ENCODE data around the gene NSD2. TPM values are rescaled to one million over a fixed set of nuclear protein-coding genes. Genes with fewer than 3 reads are reported as not detected.

Gene NSD2
- total RNA-seq, 4 donors from 2014 or later, result 56.0 to 255 (median 98.9) TPM

DNA sequence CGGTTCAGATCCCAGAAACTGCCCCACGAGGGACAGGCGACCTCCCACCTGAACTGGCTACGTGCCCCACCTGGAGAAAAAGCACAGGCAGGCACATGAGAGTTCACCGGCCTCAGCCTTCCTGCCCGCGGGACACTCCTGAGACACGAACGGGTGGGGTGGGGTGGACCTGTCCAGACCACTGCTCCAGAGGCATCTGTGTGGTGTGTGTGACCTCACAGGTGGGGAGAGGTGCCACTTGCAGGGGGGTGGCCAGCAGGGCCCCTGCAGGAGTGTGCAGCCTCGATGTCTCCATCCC, 119.1 kb downstream of the NSD2 start:
- Histone ChIP-seq H3K27me3 (no peaks in the 10 kb centered on the region), H3K27ac (no peak overlapping the region), H3K4me3 (no peak overlapping the region), H3K36me3 (peaks cover 0 to 60% (median 0%) of the 10 kb centered on the region in 3 donors), H3K4me1 (no peaks in the 10 kb centered on the region), H3K9me3 (no peaks in the 10 kb centered on the region)
- TF ChIP-seq POLR2A (IDR thresholded peaks at IDR 0.05), result no peak
- TF ChIP-seq, protein P1, sequence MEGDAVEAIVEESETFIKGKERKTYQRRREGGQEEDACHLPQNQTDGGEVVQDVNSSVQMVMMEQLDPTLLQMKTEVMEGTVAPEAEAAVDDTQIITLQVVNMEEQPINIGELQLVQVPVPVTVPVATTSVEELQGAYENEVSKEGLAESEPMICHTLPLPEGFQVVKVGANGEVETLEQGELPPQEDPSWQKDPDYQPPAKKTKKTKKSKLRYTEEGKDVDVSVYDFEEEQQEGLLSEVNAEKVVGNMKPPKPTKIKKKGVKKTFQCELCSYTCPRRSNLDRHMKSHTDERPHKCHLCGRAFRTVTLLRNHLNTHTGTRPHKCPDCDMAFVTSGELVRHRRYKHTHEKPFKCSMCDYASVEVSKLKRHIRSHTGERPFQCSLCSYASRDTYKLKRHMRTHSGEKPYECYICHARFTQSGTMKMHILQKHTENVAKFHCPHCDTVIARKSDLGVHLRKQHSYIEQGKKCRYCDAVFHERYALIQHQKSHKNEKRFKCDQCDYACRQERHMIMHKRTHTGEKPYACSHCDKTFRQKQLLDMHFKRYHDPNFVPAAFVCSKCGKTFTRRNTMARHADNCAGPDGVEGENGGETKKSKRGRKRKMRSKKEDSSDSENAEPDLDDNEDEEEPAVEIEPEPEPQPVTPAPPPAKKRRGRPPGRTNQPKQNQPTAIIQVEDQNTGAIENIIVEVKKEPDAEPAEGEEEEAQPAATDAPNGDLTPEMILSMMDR (IDR thresholded peaks at IDR 0.05), result no peak
- DNase-seq, result no peak

DNA sequence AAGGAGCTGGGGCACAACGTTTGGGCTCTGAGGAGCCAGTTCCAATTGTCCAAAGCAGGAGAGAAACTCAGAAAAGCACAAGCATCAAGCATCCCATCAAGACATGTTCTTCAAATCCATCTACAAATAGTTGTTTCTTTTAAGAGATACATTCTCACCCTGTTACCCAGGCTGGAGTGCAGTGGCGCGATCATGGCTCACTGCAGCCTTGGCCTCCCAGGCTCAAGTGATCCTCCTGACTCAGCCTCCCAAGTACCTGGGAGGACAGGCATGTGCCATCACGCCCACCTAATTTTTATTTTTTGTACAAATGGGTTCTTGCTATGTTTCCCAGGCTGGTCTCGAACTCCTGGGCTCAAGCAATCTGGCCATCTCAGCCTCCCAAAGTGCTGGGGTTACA, 119.5 kb downstream of the NSD2 start:
- peaks cover 0 to 56% (median 0%) of the 10 kb centered on the region in 3 donors for H3K36me3 ChIP-seq
- DNase-seq, result no peak

DNA sequence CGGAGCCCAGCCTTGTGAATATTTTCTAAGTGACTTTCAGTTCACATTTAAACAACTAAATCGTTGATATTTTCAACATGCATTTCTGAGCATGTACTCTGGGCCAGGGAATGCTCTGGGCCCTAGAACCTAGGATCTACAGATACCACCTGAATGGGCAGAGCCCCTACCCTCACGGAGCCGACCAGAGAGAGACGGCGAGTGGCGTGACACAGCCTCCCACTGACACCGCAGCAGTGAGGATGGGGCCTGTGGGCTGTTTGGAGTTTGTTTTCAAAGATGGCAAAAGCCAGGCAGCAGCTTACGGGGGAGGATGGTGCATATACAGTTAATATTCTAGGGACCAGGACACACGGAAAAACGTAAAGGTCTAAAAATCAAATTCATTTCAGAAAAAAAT, 119.9 kb downstream of the NSD2 start:
- H3K4me1 ChIP-seq, result no peaks in the 10 kb centered on the region
- DNase-seq, result no peak
- no peak overlapping the region for H3K27ac ChIP-seq
- H3K4me3 ChIP-seq, result no peak overlapping the region
- peaks cover 0 to 52% (median 0%) of the 10 kb centered on the region in 3 donors for H3K36me3 ChIP-seq
- H3K27me3 ChIP-seq, result no peaks in the 10 kb centered on the region
- TF ChIP-seq, protein P1 (IDR thresholded peaks at IDR 0.05), result no peak
- TF ChIP-seq POLR2A (IDR thresholded peaks at IDR 0.05), result no peak
- no peaks in the 10 kb centered on the region for H3K9me3 ChIP-seq

More for the DNA sequence above, 119.5 kb downstream of the NSD2 start:
- H3K27ac ChIP-seq, result no peak overlapping the region
- no peak overlapping the region for H3K4me3 ChIP-seq
- H3K9me3 ChIP-seq, result no peaks in the 10 kb centered on the region
- no peaks in the 10 kb centered on the region for H3K4me1 ChIP-seq
- TF ChIP-seq POLR2A (IDR thresholded peaks at IDR 0.05), result no peak
- TF ChIP-seq, protein P1 (IDR thresholded peaks at IDR 0.05), result no peak
- no peaks in the 10 kb centered on the region for H3K27me3 ChIP-seq

DNA sequence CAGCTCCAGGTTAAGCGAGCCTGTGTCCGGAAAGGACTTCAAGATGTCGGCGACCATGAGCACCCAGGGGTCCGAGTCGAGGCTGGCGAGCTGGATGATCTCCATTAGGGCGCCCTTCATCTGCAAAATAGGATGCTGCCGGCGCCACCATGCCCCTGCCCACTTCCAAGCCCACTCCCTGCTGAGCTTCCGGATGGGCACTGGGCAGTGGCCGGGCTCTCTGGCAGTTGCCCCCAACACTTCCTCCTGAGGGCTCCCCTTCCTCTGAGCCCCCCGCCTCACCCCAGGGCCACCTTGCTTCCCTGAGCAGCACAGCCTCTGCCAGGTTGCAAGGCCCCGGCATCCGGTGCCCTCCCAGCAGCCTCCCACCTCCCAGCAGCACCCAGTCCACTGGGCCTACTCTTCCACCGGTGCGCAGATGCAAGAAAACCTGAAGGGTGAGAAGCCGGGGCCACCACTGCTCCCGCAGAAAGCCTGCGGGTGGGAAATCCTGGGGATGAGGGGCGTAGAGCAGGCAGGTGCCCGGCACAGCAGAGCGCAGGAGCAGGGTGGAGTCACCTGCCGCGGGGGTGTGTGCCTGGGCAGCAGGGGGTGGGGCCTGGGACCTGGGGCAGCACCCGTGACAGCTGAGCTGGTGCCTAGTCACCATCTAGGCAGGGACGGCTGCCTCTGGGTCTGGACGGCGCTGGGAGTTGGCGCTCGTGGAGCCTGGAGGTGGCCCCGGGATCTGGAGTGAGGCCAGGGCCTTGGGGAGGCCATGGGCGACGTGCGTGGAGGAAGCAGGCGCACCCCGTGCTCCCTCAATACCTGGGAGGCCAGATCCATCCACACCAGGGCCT, 120.6 kb downstream of the NSD2 start:
- Histone ChIP-seq H3K4me1 (no peaks in the 10 kb centered on the region), H3K27ac (no peak overlapping the region), H3K36me3 (peaks cover 0 to 45% (median 0%) of the 10 kb centered on the region in 3 donors), H3K4me3 (no peak overlapping the region), H3K9me3 (no peaks in the 10 kb centered on the region), H3K27me3 (no peaks in the 10 kb centered on the region)
- TF ChIP-seq POLR2A (IDR thresholded peaks at IDR 0.05), result no peak
- TF ChIP-seq, protein P1 (IDR thresholded peaks at IDR 0.05), result no peak
- DNase-seq, result no peak

DNA sequence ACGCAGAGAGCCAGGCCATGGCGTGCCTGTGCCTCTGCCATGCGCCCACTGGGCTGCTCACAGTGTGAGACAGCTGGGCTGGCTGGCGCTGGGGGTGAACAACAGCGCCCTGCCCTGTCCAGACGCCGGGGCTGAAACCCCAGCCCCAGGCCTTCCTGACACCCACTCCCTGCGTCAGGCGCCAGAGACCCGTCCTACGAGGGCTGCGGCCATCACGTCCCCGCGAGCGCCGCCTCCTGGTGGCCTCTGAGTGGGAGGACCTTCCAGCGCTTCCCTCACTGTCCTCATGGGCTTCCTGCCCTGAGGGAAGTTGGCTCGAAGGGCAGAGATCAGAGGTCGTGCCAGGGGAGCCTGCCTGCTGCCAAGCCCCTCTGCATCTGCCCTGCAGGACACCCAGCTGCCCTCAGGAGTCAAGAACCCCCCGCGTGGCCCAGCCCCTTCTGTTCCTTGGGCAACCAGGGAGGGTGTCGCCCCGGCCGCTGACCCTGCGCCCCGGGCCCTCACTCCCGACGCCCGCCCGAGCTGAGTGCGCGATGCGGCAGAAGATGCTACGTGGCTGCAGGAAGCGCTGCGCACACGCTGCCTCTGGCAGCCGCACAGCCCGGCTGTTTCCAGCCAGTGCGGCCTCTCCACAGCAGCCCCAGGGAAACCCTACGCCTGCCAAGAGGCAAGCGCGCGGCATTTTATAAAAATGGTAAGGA, 121.4 kb downstream of the NSD2 start:
- Histone ChIP-seq H3K4me1 (no peaks in the 10 kb centered on the region), H3K9me3 (peaks cover 0 to 2% (median 0%) of the 10 kb centered on the region in 4 donors), H3K36me3 (peaks cover 0 to 37% (median 0%) of the 10 kb centered on the region in 3 donors), H3K27me3 (no peaks in the 10 kb centered on the region), H3K27ac (no peak overlapping the region), H3K4me3 (no peak overlapping the region)
- DNase-seq, result no peak
- no peak for TF ChIP-seq POLR2A (IDR thresholded peaks at IDR 0.05)
- TF ChIP-seq, protein P1 (IDR thresholded peaks at IDR 0.05), result no peak

Data from Peyer's patch (tissue), 4 donors.